DOHH2 (cell line): ENCODE measurements around the gene F2R.

Source experiments
- CTCF ChIP-seq: fragments of 200-600 bp; sonication (generic); IDR thresholded peaks from one replicate; pipeline ENCODE4 v1.5.1; 2014; ENCODE audit warnings: antibody characterized with exemption, mild to moderate bottlenecking, low read depth, low read length; ENCODE audit not compliant: poor library complexity, severe bottlenecking
- EZH2phosphoT487 ChIP-seq: fragments of 200-600 bp; sonication (generic); IDR thresholded peaks from 2 replicates; pipeline ENCODE4 v1.6.1; 2017; ENCODE audit warnings: borderline replicate concordance, mild to moderate bottlenecking, antibody characterized with exemption, low read length, moderate library complexity, mixed read lengths

DNA sequence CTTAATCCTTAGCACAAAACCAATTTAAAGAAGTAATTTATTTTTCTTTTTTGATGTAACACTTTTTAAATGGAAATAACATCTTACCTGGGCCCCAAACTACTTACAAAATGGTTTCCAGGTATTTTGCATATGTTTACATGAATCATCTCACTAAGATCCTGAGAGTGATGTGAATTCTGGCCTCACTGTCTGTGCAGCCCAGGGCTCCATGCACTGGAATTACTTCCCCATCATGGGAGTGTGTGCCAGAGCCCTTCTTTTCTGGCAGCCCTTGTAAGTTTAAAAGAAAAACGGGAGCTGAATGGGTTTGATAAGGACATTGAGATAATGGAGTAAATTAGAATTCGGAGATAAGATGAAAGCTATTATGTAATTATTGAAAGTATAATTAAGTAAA lies 12.2 kb upstream of the F2R start:
- no peak for TF ChIP-seq CTCF
- no peak for TF ChIP-seq EZH2phosphoT487
